GM10847 (cell line): ENCODE data around the gene GRK6.

Experiments used
- POLR2A ChIP-seq: IDR thresholded peaks from 2 replicates; pipeline ENCODE4 v1.6.1; 2011; ENCODE audit not compliant: insufficient read length; ENCODE audit errors: extremely low read depth

The GRK6 gene

GRCh38 chr5:177409043-177409801 is 17.3 kb upstream of the GRK6 start, which contains the start of gene F12:
TSS of gene F12 (minus strand) at chr5:177409564. CDS start at chr5:177409527, 37 bp downstream.
- TF ChIP-seq POLR2A: no peak

GRCh38 chr5:177410575-177410974 is 15.9 kb upstream of the GRK6 start:
- no peak for TF ChIP-seq POLR2A

GRCh38 chr5:177412603-177413233 is 13.8 kb upstream of the GRK6 start:
- no peak for TF ChIP-seq POLR2A

- no peak for TF ChIP-seq POLR2A
Observed at GRCh38 chr5:177414481-177414880, 12.0 kb upstream of the GRK6 start.

GRCh38 chr5:177419046-177419445 is 7.4 kb upstream of the GRK6 start:
- TF ChIP-seq POLR2A: no peak

GRCh38 chr5:177421062-177421798 is 5.2 kb upstream of the GRK6 start:
- no peak for TF ChIP-seq POLR2A

- TF ChIP-seq POLR2A: no peak
Observed at GRCh38 chr5:177423671-177424070, 2.8 kb upstream of the GRK6 start.

GRCh38 chr5:177425196-177425800 is 1.2 kb upstream of the GRK6 start:
- no peak for TF ChIP-seq POLR2A

GRCh38 chr5:177425801-177426565 is 493 bp upstream of the GRK6 start:
- TF ChIP-seq POLR2A: peak; percentile 66

- no peak for TF ChIP-seq POLR2A
Observed at GRCh38 chr5:177427211-177427822, 841 bp downstream of the GRK6 start.

GRCh38 chr5:177427919-177428573 is 1.6 kb downstream of the GRK6 start:
- TF ChIP-seq POLR2A: peak; percentile 13

GRCh38 chr5:177428574-177429217 is 2.2 kb downstream of the GRK6 start:
- TF ChIP-seq POLR2A: no peak

- TF ChIP-seq POLR2A: peak; percentile 42
Observed at GRCh38 chr5:177429248-177430040, 3.0 kb downstream of the GRK6 start.
